Gastroesophageal sphincter (tissue), 4 donors: ENCODE results near the gene DLAT. TPM values are rescaled to one million over a fixed set of nuclear protein-coding genes. Genes with fewer than 3 reads are reported as not detected.
"Not testable (repeated sequence)": the region's sequence is repeated elsewhere in the genome, so short reads cannot be mapped to it uniquely, and the experiment has no call there.

Experiments
- ATAC-seq: fragments of 150-250 bp; one replicate; pipeline ENCODE4 v1.9.1; 2016; ENCODE audit warnings: mild to moderate bottlenecking, moderate library complexity
- H3K27ac ChIP-seq, 4 donors: fragments of 200-600 bp; sonication (generic) in 3 of 4; 1 replicate in 3 of 4; 2 replicates in 1 of 4; pipeline ENCODE4 v1.5.1; 2016 to 2019
- H3K27me3 ChIP-seq: fragments of 200-600 bp; sonication (generic); one replicate; pipeline ENCODE4 v1.5.1; 2019
- H3K36me3 ChIP-seq, 2 donors: fragments of 200-600 bp; sonication (generic); one replicate each; pipeline ENCODE4 v1.5.1; 2019; ENCODE audit warnings: control low read depth in 1 of 2
- H3K4me1 ChIP-seq, 3 donors: fragments of 200-600 bp; sonication (generic); 1 replicate in 2 of 3; 2 replicates in 1 of 3; pipeline ENCODE4 v1.5.1; 2016 to 2019; ENCODE audit warnings: control low read depth in 2 of 3
- H3K4me3 ChIP-seq, 2 donors: fragments of 200-600 bp; sonication (generic); one replicate each; pipeline ENCODE4 v1.5.1; 2019; ENCODE audit warnings: mild to moderate bottlenecking in 1 of 2, moderate library complexity in 1 of 2
- H3K9me3 ChIP-seq, 3 donors: fragments of 200-600 bp; sonication (generic); one replicate each; pipeline ENCODE4 v1.5.1; 2017 to 2019; ENCODE audit warnings: control low read depth in 2 of 3
- CTCF ChIP-seq, 4 experiments: fragments of 200-600 bp in 2 of 4; fragments of 450-650 bp in 2 of 4; sonication (generic) in 1 of 4; IDR thresholded peaks; one replicate each; pipeline ENCODE4 v1.5.1; 2017 to 2019; ENCODE audit warnings: antibody characterized with exemption in 4 of 4, mild to moderate bottlenecking in 2 of 4, moderate library complexity in 2 of 4
- EP300 ChIP-seq: sonication (generic); formaldehyde crosslinking; IDR thresholded peaks from one replicate; pipeline ENCODE4 v1.6.1; 2017; ENCODE audit warnings: antibody characterized with exemption, mild to moderate bottlenecking
- POLR2A ChIP-seq, 2 donors: fragments of 450-650 bp; IDR thresholded peaks; one replicate each; pipeline ENCODE4 v1.6.1; 2017; ENCODE audit warnings: antibody characterized with exemption in 2 of 2, mild to moderate bottlenecking in 2 of 2, moderate library complexity in 1 of 2
- POLR2AphosphoS5 ChIP-seq: sonication (generic); formaldehyde crosslinking; IDR thresholded peaks from one replicate; pipeline ENCODE4 v1.6.1; 2017; ENCODE audit warnings: antibody characterized with exemption
- WGBS, 2 donors: methylation state at CpG; one replicate each; pipeline ENCODE4 v1.1.5; 2018; ENCODE audit warnings: low coverage in 1 of 2; 5-methylcytosine and 5-hydroxymethylcytosine counted together
- total RNA-seq, 4 donors: library from RNA; depleted of rRNA; stranded (reverse); fragments of >200 nt; gene quantifications; one replicate each; pipeline ENCODE4 v1.1.0, GENCODE V29; 2016

The DLAT gene
- total RNA-seq, 4 donors from 2014 or later: 18.2 to 38.6 (median 32.1) TPM

- Histone ChIP-seq H3K9me3 (no peaks in the 10 kb centered on the region), H3K27ac (peak overlapping the region in 2 of 4 donors; percentile 19 to 42), H3K36me3 (peaks cover 8 to 81% of the 10 kb centered on the region in 2 donors), H3K4me1 (peaks cover 0 to 20% (median 0%) of the 10 kb centered on the region in 3 donors), H3K4me3 (no peak overlapping the region), H3K27me3 (no peaks in the 10 kb centered on the region)
- 78 to 84% methylated on average over 4 to 5 of the region's 5 CpGs for WGBS, 2 donors
- ATAC-seq: no peak
- no peak for TF ChIP-seq EP300
- no peak for TF ChIP-seq POLR2AphosphoS5
- no peak for TF ChIP-seq POLR2A (IDR thresholded peaks at IDR 0.05)
Measured at GRCh38 chr11:112019066-112019465, 6.1 kb upstream of the DLAT start.

- peaks cover 2 to 32% (median 5%) of the 10 kb centered on the region in 3 donors for H3K4me1 ChIP-seq
- no peak overlapping the region for H3K4me3 ChIP-seq
- no peak overlapping the region for H3K27ac ChIP-seq
- WGBS, 2 donors: 85 to 87% methylated on average over 2 to 3 of the region's 3 CpGs
- peaks cover 8 to 51% of the 10 kb centered on the region in 2 donors for H3K36me3 ChIP-seq
- TF ChIP-seq EP300 (no peak), POLR2A (IDR thresholded peaks at IDR 0.05) (no peak)
- no peaks in the 10 kb centered on the region for H3K27me3 ChIP-seq
- no peak for ATAC-seq
- H3K9me3 ChIP-seq: no peaks in the 10 kb centered on the region
Measured at GRCh38 chr11:112023104-112023503, 2.1 kb upstream of the DLAT start.

GRCh38 chr11:112024178-112024772, 933 bp upstream of the DLAT start:
- WGBS, 2 donors: 23 to 25% methylated on average over 8 of the region's 10 CpGs
- peak overlapping the region; percentile 78 to 94 for H3K4me3 ChIP-seq
- peak overlapping the region; percentile 48 to 95 (median 91) for H3K27ac ChIP-seq
- H3K27me3 ChIP-seq: no peaks in the 10 kb centered on the region
- H3K36me3 ChIP-seq: peaks cover 5 to 49% of the 10 kb centered on the region in 2 donors
- peaks cover 2 to 32% (median 5%) of the 10 kb centered on the region in 3 donors for H3K4me1 ChIP-seq
- TF ChIP-seq CTCF (IDR thresholded peaks at IDR 0.05) (no peak), POLR2A (IDR thresholded peaks at IDR 0.05) (no peak), EP300 (no peak), POLR2AphosphoS5 (no peak)
- H3K9me3 ChIP-seq: no peaks in the 10 kb centered on the region
- no peak for ATAC-seq

GRCh38 chr11:112025707-112026106, 499 bp downstream of the DLAT start:
- H3K4me3 ChIP-seq: peak overlapping the region; percentile 78 to 94
- H3K36me3 ChIP-seq: peaks cover 0 to 49% of the 10 kb centered on the region in 2 donors
- ATAC-seq: no peak
- H3K27me3 ChIP-seq: no peaks in the 10 kb centered on the region
- H3K27ac ChIP-seq: peak overlapping the region; percentile 48 to 95 (median 91)
- WGBS, 2 donors: 0 to 17% methylated on average over 1 of the region's 8 CpGs
- no peaks in the 10 kb centered on the region for H3K9me3 ChIP-seq
- TF ChIP-seq POLR2A (IDR thresholded peaks at IDR 0.05): no peak
- no peak for TF ChIP-seq CTCF (IDR thresholded peaks at IDR 0.05)
- TF ChIP-seq POLR2AphosphoS5: no peak
- no peak for TF ChIP-seq EP300
- peaks cover 2 to 32% (median 5%) of the 10 kb centered on the region in 3 donors for H3K4me1 ChIP-seq

GRCh38 chr11:112026784-112027410, 1.7 kb downstream of the DLAT start:
- no CpG with 5 or more reads among the region's 49 CpGs for WGBS, 2 donors

GRCh38 chr11:112029460-112029859, 4.3 kb downstream of the DLAT start:
- Histone ChIP-seq H3K4me1 (peaks cover 2 to 20% (median 5%) of the 10 kb centered on the region in 3 donors), H3K4me3 (no peak overlapping the region), H3K27me3 (no peaks in the 10 kb centered on the region), H3K36me3 (peaks cover 0 to 59% of the 10 kb centered on the region in 2 donors), H3K27ac (no peak overlapping the region), H3K9me3 (no peaks in the 10 kb centered on the region)
- no peak for TF ChIP-seq CTCF (IDR thresholded peaks at IDR 0.05)
- TF ChIP-seq POLR2A (IDR thresholded peaks at IDR 0.05): no peak
- TF ChIP-seq EP300: no peak
- no peak for TF ChIP-seq POLR2AphosphoS5
- no peak for ATAC-seq
- 85 to 100% methylated on average over 1 to 2 of the region's 2 CpGs for WGBS, 2 donors

More at GRCh38 chr11:112026784-112027410, 1.7 kb downstream of the DLAT start:
- H3K9me3 ChIP-seq, H3K27ac ChIP-seq, ATAC-seq, H3K27me3 ChIP-seq, H3K4me3 ChIP-seq: not testable (repeated sequence)
- H3K36me3 ChIP-seq: peaks cover 0 to 47% of the 10 kb centered on the region in 2 donors
- peaks cover 2 to 32% (median 5%) of the 10 kb centered on the region in 3 donors for H3K4me1 ChIP-seq
